GM19351 (cell line): ENCODE results near the gene NTM.
"Not testable (repeated sequence)": the region's sequence is repeated elsewhere in the genome, so short reads cannot be mapped to it uniquely, and the experiment has no call there.

ENCODE experiments used
- ATAC-seq: cut with Tn5 transposase; IDR thresholded peaks from one replicate; pipeline ENCODE4 v1.9.1; 2021; ENCODE audit warnings: mild to moderate bottlenecking, moderate library complexity; ENCODE audit not compliant: unreplicated experiment

NTM gene

DNA sequence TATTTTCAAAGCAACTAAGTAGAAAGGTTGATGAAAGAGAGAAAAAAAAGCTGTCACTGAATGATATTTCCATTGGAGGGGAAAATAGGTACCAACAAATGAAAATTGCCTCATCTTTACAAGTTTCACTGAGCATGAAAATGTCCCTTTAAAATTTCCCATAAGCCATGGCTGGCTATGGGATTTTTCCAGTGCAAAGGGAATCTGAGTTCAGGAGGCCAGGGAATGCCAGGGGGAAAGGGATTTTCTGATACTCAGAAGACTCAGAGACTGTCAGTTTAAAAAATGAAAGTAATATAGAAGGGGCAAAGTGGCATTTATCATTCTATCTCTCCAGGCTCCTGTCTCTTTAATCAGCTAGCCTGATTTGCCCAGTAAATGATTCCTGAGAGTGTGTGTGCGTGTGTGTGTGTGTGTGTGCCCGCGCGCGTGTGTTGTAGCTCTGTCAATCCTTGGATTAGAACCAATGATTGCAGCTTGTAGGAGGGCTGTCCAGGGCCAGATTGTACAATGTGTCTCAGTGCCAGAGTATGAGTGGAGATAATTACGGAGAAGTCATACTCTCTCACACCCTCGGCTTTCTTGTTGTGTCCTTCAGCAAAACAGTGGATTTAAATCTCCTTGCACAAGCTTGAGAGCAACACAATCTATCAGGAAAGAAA, at the start of gene NTM:
NTM (plus strand) TSS at position 526 of the 662 bp plus-strand sequence.
- ATAC-seq = no peak

DNA sequence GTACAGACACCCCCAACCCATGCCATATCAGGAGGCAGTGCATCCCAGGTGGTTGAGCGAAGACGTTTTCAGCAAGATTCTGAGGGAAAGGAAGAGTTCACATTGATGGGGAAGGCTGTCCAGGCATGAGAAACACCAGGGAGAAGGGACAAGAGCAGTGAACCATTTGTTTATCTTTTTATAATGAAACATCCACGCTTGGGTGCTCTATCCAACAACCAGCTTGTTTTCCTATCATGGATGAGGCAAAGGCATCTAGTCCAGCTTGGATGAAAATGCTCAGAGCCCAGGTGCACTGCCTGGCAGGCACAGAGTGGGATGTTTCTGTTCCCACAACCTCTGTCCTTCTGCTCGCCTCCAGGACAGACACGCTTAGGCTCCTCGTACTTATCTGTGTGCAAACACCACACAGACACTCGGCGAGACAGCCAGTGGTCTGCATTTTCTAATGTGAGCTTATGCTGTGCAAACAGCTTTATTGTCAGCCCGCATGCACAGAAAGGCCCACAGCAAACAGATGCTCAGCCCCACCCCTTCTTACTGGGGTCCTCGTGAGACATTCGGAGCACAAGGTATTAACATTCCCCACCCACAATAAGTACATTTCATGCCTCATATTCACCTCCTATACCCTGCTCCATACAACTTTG, 45.4 kb upstream of the NTM start:
- no peak for ATAC-seq

DNA sequence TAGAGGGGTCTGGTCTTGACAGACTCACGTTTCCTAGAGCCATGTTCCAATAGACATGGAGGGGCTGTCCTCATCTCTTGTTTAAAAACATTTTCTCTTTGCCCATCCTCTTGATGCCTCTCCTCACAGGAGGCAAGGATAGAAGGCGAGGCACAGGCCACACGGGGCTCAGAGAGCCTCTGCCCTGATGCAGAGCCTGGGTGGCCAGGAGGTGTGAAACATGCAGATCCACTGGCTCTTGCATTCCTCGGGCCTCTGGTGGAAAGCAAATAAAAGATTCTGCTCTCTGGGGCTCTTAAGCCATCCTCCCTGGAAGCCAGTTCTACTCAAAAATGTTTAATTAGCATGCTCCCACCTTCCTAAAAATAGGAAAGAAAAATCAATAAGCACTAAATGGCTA, 43.6 kb upstream of the NTM start:
- no peak for ATAC-seq

DNA sequence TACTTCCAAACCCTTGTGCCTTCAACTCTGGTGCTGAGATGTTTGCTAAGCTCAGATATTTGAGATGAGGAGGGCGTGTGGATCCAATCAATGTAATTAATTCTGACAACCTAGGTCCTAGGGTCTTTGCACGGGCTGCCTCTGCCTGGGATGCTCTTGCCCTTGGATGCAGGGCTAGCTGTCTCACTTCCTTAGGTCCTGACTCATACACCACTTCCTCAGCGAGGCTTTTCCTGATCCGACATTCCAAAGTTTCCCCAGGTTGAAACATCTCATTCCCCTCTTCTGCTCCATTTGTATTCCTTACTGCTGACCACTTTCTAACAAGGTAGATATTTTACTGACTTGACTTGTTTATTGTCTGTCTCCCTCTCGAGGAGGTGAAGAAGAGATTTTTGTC, 43.0 kb upstream of the NTM start:
- no peak for ATAC-seq

DNA sequence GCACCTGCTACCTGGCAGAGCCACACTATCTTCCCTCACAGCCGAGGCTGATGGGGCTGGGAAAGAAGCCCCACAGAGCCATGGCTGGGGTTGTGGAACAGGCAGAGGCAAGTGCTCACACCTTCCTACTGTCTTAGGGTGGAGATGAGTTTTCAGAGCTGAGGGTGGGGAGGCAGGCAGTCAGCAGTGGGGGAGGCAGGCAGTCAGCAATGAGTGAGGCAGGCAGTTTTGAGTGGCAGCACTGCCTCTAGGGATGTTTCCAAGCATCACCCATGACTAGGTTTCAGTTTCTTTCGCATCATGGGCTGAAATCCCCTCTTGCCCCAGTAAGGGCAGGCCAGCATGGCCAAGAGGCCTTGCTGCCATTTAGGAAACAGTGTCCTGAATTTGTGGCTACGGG, 41.6 kb upstream of the NTM start:
- ATAC-seq = no peak

DNA sequence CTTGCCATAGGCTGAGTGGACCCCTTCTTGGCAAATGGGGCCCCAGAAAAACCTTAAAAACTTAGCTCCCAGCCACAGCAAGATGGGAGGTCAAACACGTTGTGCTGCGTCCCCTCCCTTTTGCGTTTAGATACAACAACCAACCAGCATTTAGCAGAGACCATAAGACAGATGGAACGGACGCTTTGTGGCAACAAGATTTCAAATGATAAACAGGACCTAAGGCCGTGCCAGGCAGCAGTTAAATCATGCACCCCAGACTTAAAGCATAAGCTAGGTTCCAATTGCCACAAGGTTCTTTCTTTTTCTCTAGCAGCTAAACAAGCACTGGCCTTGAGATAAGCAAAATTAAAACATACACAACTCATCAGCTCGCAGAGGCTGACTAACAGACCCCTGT, 39.4 kb upstream of the NTM start:
- ATAC-seq = no peak

- ATAC-seq = no peak
Measured at GRCh38 chr11:131331546-131331945, 38.9 kb upstream of the NTM start.

DNA sequence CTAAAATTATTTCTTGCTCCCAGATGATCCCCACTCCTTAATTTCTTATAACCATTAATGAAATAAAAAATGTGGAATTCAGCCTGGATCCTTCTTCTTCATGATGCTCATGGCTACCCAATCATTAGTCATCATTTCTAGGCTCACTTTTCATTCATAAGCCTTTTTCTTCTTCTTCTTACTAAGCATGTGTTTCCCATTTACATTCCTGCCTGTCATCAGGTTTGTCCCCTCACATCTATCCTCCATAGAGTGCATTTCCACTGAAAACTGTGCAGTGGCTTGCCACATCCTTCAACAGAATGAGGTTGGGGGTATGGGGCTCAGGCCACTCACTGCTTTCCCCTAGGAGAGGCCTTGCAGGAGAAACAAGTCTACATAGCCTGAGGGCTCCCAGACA, 35.8 kb upstream of the NTM start:
- no peak for ATAC-seq

DNA sequence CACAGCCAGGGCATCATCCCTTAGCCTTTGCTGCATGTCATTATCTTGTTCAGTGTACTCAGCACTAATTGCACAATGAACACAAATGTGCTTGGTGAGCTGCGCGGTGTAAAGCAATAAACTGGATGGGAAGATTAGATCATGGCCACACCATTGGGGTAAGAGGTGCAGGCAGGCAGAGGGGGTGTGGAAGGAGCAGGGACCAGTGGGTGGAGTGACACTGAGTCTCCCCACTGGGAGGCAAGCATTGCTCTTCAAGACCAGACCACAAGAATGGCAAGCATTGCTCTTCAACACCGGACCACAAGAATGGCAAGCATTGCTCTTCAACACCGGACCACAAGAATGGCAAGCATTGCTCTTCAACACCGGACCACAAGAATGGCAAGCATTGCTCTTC, 28.5 kb upstream of the NTM start:
- ATAC-seq = not testable (repeated sequence)

- ATAC-seq = not testable (repeated sequence)
Measured at GRCh38 chr11:131342442-131342841, 28.0 kb upstream of the NTM start.

DNA sequence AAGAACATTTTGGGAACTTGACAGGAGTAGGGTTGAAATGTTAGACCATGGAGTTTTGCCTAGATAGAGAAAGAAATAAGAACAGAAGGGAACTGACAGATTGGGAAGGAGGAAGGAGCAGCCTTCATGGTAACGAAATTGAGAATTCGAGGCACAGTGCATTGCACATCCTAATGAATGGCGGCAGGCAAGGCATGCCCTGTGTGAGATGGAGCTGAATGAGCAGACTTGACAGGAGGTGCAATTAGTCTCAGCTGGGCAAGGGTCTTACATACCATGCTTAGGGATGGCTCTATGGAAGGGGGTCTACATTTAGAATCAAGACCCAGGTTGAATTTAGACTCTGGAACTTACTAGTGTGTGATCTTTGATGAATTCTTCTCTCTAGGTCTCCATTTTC, 25.0 kb upstream of the NTM start:
- no peak for ATAC-seq

DNA sequence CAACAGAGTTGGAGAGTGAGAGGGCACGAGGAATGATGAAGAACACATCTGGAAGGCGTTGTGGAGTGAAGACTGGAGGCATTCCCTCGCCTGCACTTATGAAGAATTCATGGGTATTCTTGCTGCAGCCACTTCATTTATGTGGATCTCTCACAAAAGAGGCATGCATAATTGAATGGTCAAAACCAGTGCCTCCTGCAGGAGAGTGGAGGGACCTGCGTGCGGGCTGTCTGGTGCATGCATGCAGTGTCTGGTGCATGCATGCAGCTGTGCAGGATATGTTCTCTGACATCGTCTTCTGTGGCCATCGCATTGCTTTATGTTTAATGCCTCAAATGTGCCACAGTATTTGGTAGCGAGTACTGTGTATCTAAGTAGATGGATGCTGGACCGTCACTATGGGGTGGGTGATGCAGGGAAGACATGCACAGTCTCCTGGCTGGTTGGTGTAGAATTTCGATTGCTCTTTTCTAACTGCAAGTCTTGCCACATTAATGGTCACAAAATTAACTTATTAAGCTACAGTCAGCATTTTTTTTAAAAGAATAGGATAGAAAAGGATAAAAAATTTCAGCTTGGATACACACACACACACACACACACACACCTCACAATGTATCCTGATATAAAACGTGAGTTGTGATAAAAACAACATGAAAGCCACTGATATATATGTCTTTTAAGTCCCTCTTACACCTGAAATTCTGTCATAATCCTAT, 20.9 kb upstream of the NTM start:
- ATAC-seq = no peak

DNA sequence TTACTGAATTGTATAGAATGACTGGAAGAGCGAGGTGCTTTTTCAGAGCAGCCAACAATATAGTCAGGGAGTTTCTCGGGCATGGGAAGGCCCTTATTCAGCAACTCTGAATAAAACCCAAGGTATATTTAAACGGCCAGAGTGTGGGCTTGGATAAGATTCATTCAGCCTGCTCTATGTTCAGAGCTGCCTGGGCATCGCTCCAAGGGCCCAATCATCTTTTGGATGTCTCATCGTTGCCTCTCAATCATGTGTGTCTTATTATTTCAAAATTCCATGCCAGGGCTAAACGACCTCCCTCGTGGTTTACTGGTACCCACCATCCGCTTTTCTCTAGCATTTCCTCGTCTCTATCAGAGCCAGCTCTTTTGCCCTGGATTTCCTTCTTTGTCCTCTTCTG, 19.5 kb upstream of the NTM start:
- ATAC-seq = no peak

DNA sequence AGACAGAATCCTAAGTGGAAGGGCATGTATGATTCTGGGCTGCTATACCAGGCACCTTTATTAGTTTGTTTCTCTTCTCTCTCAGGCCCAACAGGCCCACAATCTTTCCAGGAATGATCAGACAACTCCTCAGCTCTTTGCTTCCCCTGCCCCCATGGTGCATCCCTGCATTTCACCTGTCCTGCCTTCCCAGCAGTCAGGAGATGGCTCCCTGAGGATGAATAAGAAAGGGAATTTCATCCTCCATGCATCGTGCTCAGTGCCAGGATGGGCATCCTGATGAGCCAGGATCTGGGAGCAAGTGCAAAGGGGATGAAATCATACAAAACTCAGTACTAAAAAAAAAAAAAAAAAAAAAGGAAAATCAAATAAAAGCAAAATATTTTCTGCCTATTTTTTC, 18.6 kb upstream of the NTM start:
- no peak for ATAC-seq

DNA sequence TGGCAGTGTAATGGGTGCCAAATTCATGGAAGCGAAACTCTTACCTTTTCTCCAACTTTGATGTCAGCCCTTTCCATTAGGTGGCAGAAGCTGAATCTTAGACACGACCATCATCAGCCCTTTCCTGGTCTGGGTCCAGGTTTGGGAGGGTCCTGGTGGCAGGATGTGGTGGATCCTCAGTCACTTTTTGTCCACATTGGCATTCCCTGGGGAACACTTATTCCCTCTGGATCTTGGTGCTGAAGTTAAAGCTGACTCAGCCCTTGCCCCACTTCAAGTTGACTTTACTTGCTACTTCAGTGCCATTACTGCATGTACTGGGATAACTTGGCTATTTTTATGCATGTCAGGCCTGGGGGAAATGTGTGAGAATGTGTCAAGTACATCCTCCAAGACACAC, 16.6 kb upstream of the NTM start:
- ATAC-seq = no peak

GRCh38 chr11:131354251-131354701, 16.1 kb upstream of the NTM start:
- ATAC-seq = no peak

DNA sequence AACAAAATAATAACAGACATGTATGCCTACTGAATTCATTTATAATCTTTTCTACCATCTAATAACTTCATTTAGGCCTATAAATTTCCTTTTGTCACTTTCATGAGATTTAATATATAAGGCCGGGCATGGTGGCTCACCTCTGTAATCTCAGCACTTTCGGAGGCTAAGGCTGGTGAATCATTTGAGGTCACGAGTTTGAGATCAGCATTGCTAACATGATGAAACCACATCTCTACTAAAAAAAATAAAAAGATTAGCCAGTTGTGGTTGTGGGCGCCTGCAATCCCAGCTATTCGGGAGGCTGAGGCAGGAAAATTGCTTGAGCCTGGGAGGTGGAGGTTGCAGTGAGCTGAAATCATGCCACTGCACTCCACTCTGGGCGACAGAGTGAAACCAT, 14.2 kb upstream of the NTM start:
- ATAC-seq = no peak

GRCh38 chr11:131365329-131365930, 5.0 kb upstream of the NTM start:
- no peak for ATAC-seq

DNA sequence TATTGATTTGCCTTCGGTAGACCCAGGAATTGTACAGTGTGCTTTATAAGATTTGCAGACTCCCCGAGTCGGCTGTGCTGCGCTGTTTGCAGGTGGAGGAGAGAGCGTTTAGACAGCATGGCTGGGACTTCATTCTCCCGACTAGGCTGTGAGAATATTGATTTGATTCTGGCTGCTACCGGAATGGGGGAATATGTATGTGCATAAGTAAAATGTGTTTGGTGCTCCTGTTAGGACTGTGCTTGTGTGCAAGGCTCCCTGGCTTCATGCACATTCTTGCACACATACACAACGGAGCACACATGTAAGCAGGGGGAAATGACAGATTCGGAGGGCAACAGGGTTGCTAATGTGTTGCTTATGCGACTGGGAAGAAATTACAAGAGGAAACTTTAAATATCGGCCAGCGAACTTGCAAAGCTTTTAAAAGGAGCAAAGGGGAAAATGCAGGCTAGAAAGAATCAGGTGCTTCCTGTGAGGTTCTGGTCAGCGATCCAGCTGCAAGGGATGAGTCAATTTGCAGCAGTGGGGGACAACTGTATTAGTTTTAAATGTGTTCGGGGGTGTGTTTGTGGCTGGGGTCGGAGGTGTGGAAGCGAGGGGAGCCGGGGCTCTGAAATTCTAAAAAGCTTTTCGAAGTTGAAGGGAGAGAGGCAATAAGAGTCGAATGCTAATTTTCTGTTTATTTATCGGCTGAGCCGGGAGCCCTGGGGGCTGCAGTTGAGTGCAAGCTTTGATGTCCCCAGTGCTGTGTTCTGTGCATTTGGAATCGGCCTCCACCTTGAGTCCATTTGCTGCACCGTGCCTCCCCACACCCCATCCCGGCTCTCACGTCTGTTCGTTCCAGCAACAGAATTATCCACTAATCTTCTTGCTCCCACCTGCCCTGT, 731 bp downstream of the NTM start:
- no peak for ATAC-seq

GRCh38 chr11:131371791-131372104, 1.3 kb downstream of the NTM start:
- no peak for ATAC-seq
